GM23338 (cell line): ENCODE measurements around the gene DNAJB6. TPM values are rescaled to one million over a fixed set of nuclear protein-coding genes. Genes with fewer than 3 reads are reported as not detected.
A peak's percentile ranks its signal among the peaks of the same experiment; 100 is the strongest.

Experiments
- ATAC-seq: fragments of 200-7000 bp; cut with Tn5 transposase; 3 replicates; pipeline ENCODE4 v1.9.1; 2020
- DNase-seq: peaks from one replicate; pipeline ENCODE4 v3.0.0-alpha.2; 2015; ENCODE audit warnings: low spot score
- H2AFZ ChIP-seq: fragments of 200-600 bp; sonication (generic); 2 replicates; pipeline ENCODE4 v1.8.0; 2016; ENCODE audit warnings: antibody characterized with exemption, mild to moderate bottlenecking, moderate library complexity
- H3F3A ChIP-seq: fragments of 200-600 bp; sonication (generic); replicated peaks from 2 replicates; pipeline ENCODE4 v1.8.0; 2017; ENCODE audit warnings: antibody characterized with exemption, mixed run types, low read depth
- H3K27ac ChIP-seq: fragments of 200-600 bp; sonication (generic); 2 replicates; pipeline ENCODE4 v1.6.1; 2016; ENCODE audit warnings: low read depth
- H3K27me3 ChIP-seq: fragments of 200-600 bp; sonication (generic); 2 replicates; pipeline ENCODE4 v1.8.0; 2016; ENCODE audit warnings: mild to moderate bottlenecking, mixed run types, moderate library complexity; ENCODE audit not compliant: insufficient read depth
- H3K36me3 ChIP-seq: fragments of 200-600 bp; sonication (generic); 2 replicates; pipeline ENCODE4 v1.8.0; 2016; ENCODE audit warnings: mild to moderate bottlenecking; ENCODE audit not compliant: insufficient read depth
- H3K4me1 ChIP-seq: fragments of 200-600 bp; sonication (generic); 2 replicates; pipeline ENCODE4 v1.8.0; 2016; ENCODE audit warnings: mild to moderate bottlenecking, moderate library complexity; ENCODE audit not compliant: insufficient read depth
- H3K4me2 ChIP-seq: fragments of 200-600 bp; sonication (generic); 2 replicates; pipeline ENCODE4 v1.7.1; 2017; ENCODE audit warnings: mixed run types
- H3K4me3 ChIP-seq: fragments of 200-600 bp; sonication (generic); 2 replicates; pipeline ENCODE4 v1.6.1; 2016; ENCODE audit warnings: mixed run types
- H3K79me2 ChIP-seq: fragments of 200-600 bp; sonication (generic); replicated peaks from 2 replicates; pipeline ENCODE4 v1.8.0; 2017; ENCODE audit warnings: mild to moderate bottlenecking; ENCODE audit not compliant: insufficient read depth
- H3K9me2 ChIP-seq: fragments of 200-600 bp; sonication (generic); 2 replicates; pipeline ENCODE4 v1.8.0; 2017; ENCODE audit not compliant: insufficient read depth
- H4K20me1 ChIP-seq: fragments of 200-600 bp; sonication (generic); replicated peaks from 2 replicates; pipeline ENCODE4 v1.8.0; 2017; ENCODE audit warnings: mild to moderate bottlenecking; ENCODE audit not compliant: insufficient read depth
- H3K27ac Mint-ChIP-seq: 2 replicates; pipeline ENCODE4 v1.8.0; 2020; ENCODE audit warnings: inconsistent platforms, mild to moderate bottlenecking, moderate library complexity, mixed read lengths
- H3K27me3 Mint-ChIP-seq: 3 replicates; pipeline ENCODE4 v1.8.0; 2022; ENCODE audit warnings: low read depth, mild to moderate bottlenecking, moderate library complexity, mixed read lengths, inconsistent platforms; ENCODE audit not compliant: insufficient read depth, poor library complexity
- H3K36me3 Mint-ChIP-seq: 3 replicates; pipeline ENCODE4 v1.8.0; 2021; ENCODE audit warnings: low read depth, mild to moderate bottlenecking, inconsistent platforms, moderate library complexity, mixed read lengths
- H3K4me1 Mint-ChIP-seq: 3 replicates; pipeline ENCODE4 v1.8.0; 2020; ENCODE audit warnings: mild to moderate bottlenecking, inconsistent platforms, mixed read lengths
- H3K4me3 Mint-ChIP-seq: 3 replicates; pipeline ENCODE4 v1.8.0; 2021; ENCODE audit warnings: moderate library complexity, mild to moderate bottlenecking, inconsistent platforms, mixed read lengths
- H3K9me3 Mint-ChIP-seq: 3 replicates; pipeline ENCODE4 v1.8.0; 2020; ENCODE audit warnings: moderate library complexity, mild to moderate bottlenecking, inconsistent platforms, mixed read lengths
- CREB1 ChIP-seq: fragments of 250-450 bp; sonication (Bioruptor Pico); IDR thresholded peaks from 2 replicates; pipeline ENCODE4 v1.5.0; 2020; ENCODE audit warnings: low read depth, mild to moderate bottlenecking, moderate library complexity
- ETS1 ChIP-seq: IDR thresholded peaks from 2 replicates; pipeline ENCODE4 v1.6.1; 2016; ENCODE audit warnings: antibody characterized with exemption
- EZH2 ChIP-seq: fragments of 200-600 bp; sonication (generic); IDR thresholded peaks from one replicate; pipeline ENCODE4 v1.8.0; 2017; ENCODE audit warnings: antibody characterized with exemption, mild to moderate bottlenecking, low read depth; ENCODE audit not compliant: unreplicated experiment
- JUNB ChIP-seq: IDR thresholded peaks from one replicate; pipeline ENCODE4 v1.6.1; 2016; ENCODE audit warnings: antibody characterized with exemption; ENCODE audit not compliant: unreplicated experiment
- NANOG ChIP-seq: IDR thresholded peaks from 2 replicates; pipeline ENCODE4 v1.6.1; 2016; ENCODE audit warnings: antibody characterized with exemption, borderline replicate concordance
- STAT1 ChIP-seq: IDR thresholded peaks from one replicate; pipeline ENCODE4 v1.6.1; 2016; ENCODE audit warnings: antibody characterized with exemption; ENCODE audit not compliant: unreplicated experiment
- ZNF462 ChIP-seq: fragments of 250-450 bp; sonication (Bioruptor Pico); IDR thresholded peaks from 2 replicates; pipeline ENCODE4 v1.5.0; 2020; ENCODE audit warnings: mild to moderate bottlenecking, moderate library complexity
- polyA plus RNA-seq: library from polyadenylated mRNA; unstranded; fragments of >200 nt; fragmentation: Nextera tagmentation; extraction: Ambion mirVana; gene quantifications from 2 replicates; pipeline ENCODE4 v1.2.1, GENCODE V29; 2016
- total RNA-seq: library from RNA; depleted of rRNA; stranded (reverse); fragments of >200 nt; shearing (Covaris generic); gene quantifications from 2 replicates; pipeline ENCODE4 v1.2.3, GENCODE V29; 2014

DNAJB6 gene
- total and polyA plus RNA-seq, 2 experiments from 2014 or later: 308 to 322 TPM

- Mint-ChIP-seq H3K36me3 (peaks cover 4% of the 10 kb centered on the region), H3K4me3 (no peak overlapping the region), H3K27ac (no peak overlapping the region), H3K4me1 (peaks cover 12% of the 10 kb centered on the region), H3K27me3 (peaks cover 16% of the 10 kb centered on the region), H3K9me3 (peaks cover 14% of the 10 kb centered on the region)
- no peaks in the 10 kb centered on the region for H3K79me2 ChIP-seq
- H2AFZ ChIP-seq: peak overlapping the region; percentile 84
- no peak overlapping the region for H3K4me3 ChIP-seq
- no peaks in the 10 kb centered on the region for H3K27me3 ChIP-seq
- TF ChIP-seq NANOG (no peak), STAT1 (no peak), EZH2 (no peak), ETS1 (no peak), JUNB (no peak), CREB1 (CRISPR knock-in tag) (no peak), ZNF462 (CRISPR knock-in tag) (no peak)
- H3F3A ChIP-seq: peaks cover 8% of the 10 kb centered on the region; the same call in 1 of the 2 replicates
- no peaks in the 10 kb centered on the region for H4K20me1 ChIP-seq
- no peak overlapping the region for H3K4me2 ChIP-seq
- no peaks in the 10 kb centered on the region for H3K4me1 ChIP-seq
- no peak for ATAC-seq
- no peak for DNase-seq
- H3K27ac ChIP-seq: no peak overlapping the region
- H3K9me2 ChIP-seq: no peaks in the 10 kb centered on the region
- no peaks in the 10 kb centered on the region for H3K36me3 ChIP-seq
These were observed 43.4 kb upstream of the DNAJB6 start for GRCh38 chr7:157293413-157293788.
